ENCODE results near the gene NIBAN1. TPM values are rescaled to one million over a fixed set of nuclear protein-coding genes. Genes with fewer than 3 reads are reported as not detected.

NIBAN1 gene
- total RNA-seq (10 to 100 TPM in 2 of 7 donors, 1 to 10 TPM in 5; 1.7 to 17.5 (median 7.5) TPM), polyA plus RNA-seq (10 to 100 TPM in 1 of 2 donors, 1 to 10 TPM in 1; 4.8 to 51.9 TPM)
- long read RNA-seq, donor 1, full-length matches to known transcripts: 13 of 18 reads
- long read RNA-seq, donor 1, partial matches to known transcripts: 3 of 18 reads
- long read RNA-seq, donor 1, other reads (novel, unspliced or antisense): 2 of 18 reads
- long read RNA-seq, donor 2, full-length matches to known transcripts: 6 of 6 reads
- long read RNA-seq, donor 2, partial matches to known transcripts: 0 of 6 reads
- long read RNA-seq, donor 2, other reads (novel, unspliced or antisense): 0 of 6 reads
- long read RNA-seq, donor 3, full-length matches to known transcripts: 2 of 10 reads
- long read RNA-seq, donor 3, partial matches to known transcripts: 0 of 10 reads
- long read RNA-seq, donor 3, other reads (novel, unspliced or antisense): 8 of 10 reads

- Histone ChIP-seq H3K36me3 (no peaks in the 10 kb centered on the region), H3K27me3 (no peaks in the 10 kb centered on the region), H3K4me3 (peak within 1 kb of the TSS; percentile 71), H3K27ac (peak within 1 kb of the TSS in 1 of 2 donors; percentile 64), H3K9me3 (no peaks in the 10 kb centered on the region), H3K4me1 (ENCODE audit: insufficient read depth) (peaks cover 4% of the 10 kb centered on the region)
- peak in 4 of 5 donors; percentile 19 to 40 (median 30) for DNase-seq
- TF ChIP-seq CTCF (IDR thresholded peaks at IDR 0.05): no peak
- TF ChIP-seq POLR2A (IDR thresholded peaks at IDR 0.05): no peak
- TF ChIP-seq EP300 (IDR thresholded peaks at IDR 0.05): no peak
- intact Hi-C loops (cut with DNase I): no loop called here
- WGBS, 3 donors: 1% methylated on average over 29 to 69 of the region's 70 CpGs
Measured at GRCh38 chr1:184974056-184974836, at the start of gene NIBAN1. TSS of gene NIBAN1 (minus strand) at chr1:184974508. CDS start at chr1:184974356, 152 bp downstream.

- Histone ChIP-seq H3K4me3 (no peak overlapping the region), H3K27me3 (no peaks in the 10 kb centered on the region), H3K27ac (no peak overlapping the region), H3K36me3 (no peaks in the 10 kb centered on the region), H3K4me1 (ENCODE audit: insufficient read depth) (no peaks in the 10 kb centered on the region), H3K9me3 (no peaks in the 10 kb centered on the region)
- TF ChIP-seq CTCF (IDR thresholded peaks at IDR 0.05) (no peak), EP300 (IDR thresholded peaks at IDR 0.05) (no peak)
- intact Hi-C loops (cut with DNase I): no loop called here
- WGBS, 3 donors: 84 to 90% (median 85%) methylated on average over 3 of the region's 3 CpGs
- no peak for DNase-seq
Measured at GRCh38 chr1:185017966-185018365, 43.7 kb upstream of the NIBAN1 start.

GRCh38 chr1:185017338-185017737 lies 43.0 kb upstream of the NIBAN1 start:
- no peak overlapping the region for H3K27ac ChIP-seq
- no peak for DNase-seq
- 61 to 74% (median 67%) methylated on average over 2 of the region's 2 CpGs for WGBS, 3 donors
- intact Hi-C loops (cut with DNase I): no loop called here
- H3K4me3 ChIP-seq: no peak overlapping the region
- H3K4me1 ChIP-seq (ENCODE audit: insufficient read depth): no peaks in the 10 kb centered on the region
- no peaks in the 10 kb centered on the region for H3K36me3 ChIP-seq
- TF ChIP-seq CTCF (IDR thresholded peaks at IDR 0.05): no peak
- TF ChIP-seq POLR2A (IDR thresholded peaks at IDR 0.05): no peak
- no peak for TF ChIP-seq EP300 (IDR thresholded peaks at IDR 0.05)
- H3K27me3 ChIP-seq: no peaks in the 10 kb centered on the region
- H3K9me3 ChIP-seq: no peaks in the 10 kb centered on the region

GRCh38 chr1:185016880-185017279 lies 42.6 kb upstream of the NIBAN1 start:
- Histone ChIP-seq H3K27ac (no peak overlapping the region), H3K4me1 (ENCODE audit: insufficient read depth) (no peaks in the 10 kb centered on the region), H3K27me3 (no peaks in the 10 kb centered on the region), H3K36me3 (no peaks in the 10 kb centered on the region), H3K9me3 (no peaks in the 10 kb centered on the region), H3K4me3 (no peak overlapping the region)
- intact Hi-C loops (cut with DNase I): no loop called here
- no peak for DNase-seq
- WGBS, 3 donors: 62 to 67% (median 64%) methylated on average over 2 of the region's 2 CpGs
- TF ChIP-seq POLR2A (IDR thresholded peaks at IDR 0.05): no peak
- no peak for TF ChIP-seq CTCF (IDR thresholded peaks at IDR 0.05)
- TF ChIP-seq EP300 (IDR thresholded peaks at IDR 0.05): no peak

All from ovary (tissue), 10 donors.